ENCODE measurements around the gene RPS4Y2. TPM values are rescaled to one million over a fixed set of nuclear protein-coding genes. Genes with fewer than 3 reads are reported as not detected.

RPS4Y2 gene
- not detected for total RNA-seq
- long read RNA-seq: 0 reads

DNA sequence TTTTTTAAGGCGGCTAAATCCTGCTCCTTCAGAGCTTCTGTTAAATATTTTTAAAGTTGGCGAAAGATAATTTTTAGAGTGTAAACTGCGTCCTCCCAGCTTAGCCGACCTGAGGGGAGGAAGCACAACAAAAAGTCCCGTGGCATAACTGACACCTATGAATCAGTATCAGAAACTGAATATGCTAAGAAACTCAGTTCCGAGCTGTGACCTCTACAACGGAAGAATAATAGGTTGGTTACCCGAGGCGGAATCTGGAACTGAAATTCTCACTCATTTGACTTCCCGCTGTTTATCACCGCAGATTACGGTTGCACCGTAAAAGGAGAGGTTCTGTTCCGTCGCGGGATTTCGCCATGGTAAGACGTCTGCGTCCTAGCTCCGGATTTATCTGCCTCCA, at the start of gene RPS4Y2:
Gene RPS4Y2, plus strand, starts transcription at position 301 of the 400 bp plus-strand sequence. Its CDS starts 56 bp downstream, at position 357.
- DNase-seq (no peak), ATAC-seq (no peak)
- Histone ChIP-seq H3K27me3 (ENCODE audit: low read depth) (no peaks in the 10 kb centered on the region), H3K27ac (no peak within 1 kb of the TSS), H3K4me1 (no peaks in the 10 kb centered on the region), H3K4me3 (no peak within 1 kb of the TSS), H3K9me3 (no peaks in the 10 kb centered on the region), H3K36me3 (no peaks in the 10 kb centered on the region)
- TF ChIP-seq, protein P1, sequence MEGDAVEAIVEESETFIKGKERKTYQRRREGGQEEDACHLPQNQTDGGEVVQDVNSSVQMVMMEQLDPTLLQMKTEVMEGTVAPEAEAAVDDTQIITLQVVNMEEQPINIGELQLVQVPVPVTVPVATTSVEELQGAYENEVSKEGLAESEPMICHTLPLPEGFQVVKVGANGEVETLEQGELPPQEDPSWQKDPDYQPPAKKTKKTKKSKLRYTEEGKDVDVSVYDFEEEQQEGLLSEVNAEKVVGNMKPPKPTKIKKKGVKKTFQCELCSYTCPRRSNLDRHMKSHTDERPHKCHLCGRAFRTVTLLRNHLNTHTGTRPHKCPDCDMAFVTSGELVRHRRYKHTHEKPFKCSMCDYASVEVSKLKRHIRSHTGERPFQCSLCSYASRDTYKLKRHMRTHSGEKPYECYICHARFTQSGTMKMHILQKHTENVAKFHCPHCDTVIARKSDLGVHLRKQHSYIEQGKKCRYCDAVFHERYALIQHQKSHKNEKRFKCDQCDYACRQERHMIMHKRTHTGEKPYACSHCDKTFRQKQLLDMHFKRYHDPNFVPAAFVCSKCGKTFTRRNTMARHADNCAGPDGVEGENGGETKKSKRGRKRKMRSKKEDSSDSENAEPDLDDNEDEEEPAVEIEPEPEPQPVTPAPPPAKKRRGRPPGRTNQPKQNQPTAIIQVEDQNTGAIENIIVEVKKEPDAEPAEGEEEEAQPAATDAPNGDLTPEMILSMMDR (IDR thresholded peaks at IDR 0.05): no peak
- intact Hi-C loops (cut with DNase I): no loop called here

DNA sequence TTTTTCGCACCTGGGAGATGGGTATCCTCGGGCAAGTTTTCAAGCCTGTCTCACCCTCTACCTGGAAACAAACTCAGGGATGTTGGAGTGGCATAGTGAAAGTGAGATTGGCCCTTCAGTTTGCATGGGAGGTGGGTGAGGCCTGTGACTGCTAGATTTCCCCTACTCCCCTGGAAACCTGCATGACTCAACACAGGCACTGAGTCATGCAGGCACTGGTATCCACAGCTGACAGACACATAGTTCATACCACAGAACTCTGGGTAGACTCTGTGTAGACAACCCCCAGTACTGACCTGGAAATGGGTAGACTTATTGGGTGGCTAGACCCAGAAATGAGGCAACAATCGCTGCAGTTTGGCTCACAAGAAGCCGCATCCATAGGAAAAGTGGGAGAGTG, 41.5 kb upstream of the RPS4Y2 start:
- Histone ChIP-seq H3K9me3 (no peaks in the 10 kb centered on the region), H3K36me3 (no peaks in the 10 kb centered on the region), H3K4me1 (no peaks in the 10 kb centered on the region), H3K27ac (no peak overlapping the region), H3K27me3 (ENCODE audit: low read depth) (no peaks in the 10 kb centered on the region), H3K4me3 (no peak overlapping the region)
- DNase-seq (no peak), ATAC-seq (no peak)
- TF ChIP-seq, protein P1 (IDR thresholded peaks at IDR 0.05): no peak
- intact Hi-C loops (cut with DNase I): no loop called here

DNA sequence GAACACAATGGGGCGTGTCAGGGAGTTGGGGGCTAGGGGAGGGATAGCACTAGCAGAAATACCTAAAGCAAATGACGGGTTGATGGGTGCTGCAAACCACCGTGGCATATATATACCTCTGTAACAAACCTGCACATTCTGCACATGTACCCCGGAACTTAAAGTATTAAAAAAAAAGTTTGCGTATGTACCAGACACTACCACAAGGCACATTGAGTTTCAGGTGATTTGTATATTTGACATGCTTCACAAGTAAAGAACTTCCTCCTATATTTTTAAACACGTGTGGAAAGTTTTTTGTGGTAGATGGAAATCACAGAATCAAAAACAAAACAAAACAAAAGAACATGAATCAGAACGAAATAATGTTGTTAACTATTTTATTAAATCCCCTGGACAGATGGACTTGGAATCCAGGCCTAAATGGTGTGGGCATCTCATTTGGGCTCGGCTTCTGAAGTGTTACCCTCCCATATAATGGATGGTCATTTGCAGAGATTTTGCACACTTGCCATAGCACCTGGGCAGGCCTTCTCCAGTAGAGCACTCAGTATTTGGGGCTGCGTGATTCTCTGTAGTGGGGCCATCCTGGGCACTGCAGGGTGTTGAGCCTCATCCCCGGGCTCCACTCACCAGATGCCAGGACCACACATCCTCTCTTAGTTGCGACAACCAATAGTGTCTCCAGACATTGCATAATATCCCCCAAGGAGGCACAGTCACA, 29.6 kb upstream of the RPS4Y2 start:
- intact Hi-C loops (cut with DNase I): no loop called here
- ATAC-seq: no peak

DNA sequence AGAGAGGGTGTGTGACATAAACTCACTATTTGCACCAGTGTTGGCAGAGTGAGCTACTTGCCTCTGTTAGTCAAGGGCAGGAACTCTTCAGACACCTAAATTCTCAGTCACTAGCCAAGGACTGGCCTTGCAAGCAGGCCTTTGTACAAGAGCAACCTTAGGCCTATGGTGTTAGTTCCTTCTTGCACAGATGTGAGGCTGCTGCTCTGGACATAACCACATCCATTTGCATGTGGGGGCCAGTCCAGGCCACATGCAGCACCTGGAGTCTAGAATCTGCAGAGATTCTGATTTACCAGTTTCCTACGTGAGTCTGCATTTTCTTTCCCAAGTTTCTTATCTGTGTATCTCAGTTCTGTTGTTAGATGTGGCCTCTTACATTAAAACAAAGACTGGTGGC, 20.7 kb upstream of the RPS4Y2 start:
- TF ChIP-seq, protein P1 (IDR thresholded peaks at IDR 0.05): no peak
- no peak for DNase-seq
- Histone ChIP-seq H3K4me1 (no peaks in the 10 kb centered on the region), H3K4me3 (no peak overlapping the region), H3K9me3 (no peaks in the 10 kb centered on the region), H3K36me3 (no peaks in the 10 kb centered on the region), H3K27me3 (ENCODE audit: low read depth) (no peaks in the 10 kb centered on the region), H3K27ac (no peak overlapping the region)
- intact Hi-C loops (cut with DNase I): no loop called here
- no peak for ATAC-seq

More for the DNA sequence above, 29.6 kb upstream of the RPS4Y2 start:
- DNase-seq: no peak
- TF ChIP-seq, protein P1 (IDR thresholded peaks at IDR 0.05): no peak
- no peaks in the 10 kb centered on the region for H3K36me3 ChIP-seq
- no peaks in the 10 kb centered on the region for H3K27me3 ChIP-seq (ENCODE audit: low read depth)
- no peaks in the 10 kb centered on the region for H3K4me1 ChIP-seq
- H3K4me3 ChIP-seq: no peak overlapping the region
- no peaks in the 10 kb centered on the region for H3K9me3 ChIP-seq
- H3K27ac ChIP-seq: no peak overlapping the region

DNA sequence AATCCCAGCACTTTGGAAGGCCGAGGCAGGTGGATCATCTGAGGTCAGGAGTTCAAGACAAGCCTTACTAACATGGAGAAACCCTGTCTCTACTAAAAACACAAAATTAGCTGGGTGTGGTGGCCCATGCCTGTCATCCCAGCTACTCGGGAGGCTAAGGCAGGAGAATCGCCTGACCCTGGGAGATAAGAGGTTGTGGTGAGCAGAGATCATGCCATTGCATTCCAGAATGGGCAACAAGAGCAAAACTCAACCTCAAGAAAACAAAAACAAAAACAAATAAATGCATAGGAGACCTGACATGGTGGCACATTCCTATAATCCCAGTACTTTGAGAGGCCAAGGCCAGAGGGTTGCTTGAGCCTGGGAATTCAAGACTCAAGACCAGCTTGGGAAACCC, 16.1 kb upstream of the RPS4Y2 start:
- ATAC-seq (no peak), DNase-seq (no peak)
- no peak overlapping the region for H3K27ac ChIP-seq
- no peaks in the 10 kb centered on the region for H3K9me3 ChIP-seq
- TF ChIP-seq, protein P1 (IDR thresholded peaks at IDR 0.05): no peak
- H3K27me3 ChIP-seq (ENCODE audit: low read depth): no peaks in the 10 kb centered on the region
- intact Hi-C loops (cut with DNase I): no loop called here
- H3K4me1 ChIP-seq: no peaks in the 10 kb centered on the region
- no peaks in the 10 kb centered on the region for H3K36me3 ChIP-seq
- no peak overlapping the region for H3K4me3 ChIP-seq
